Kidney capillary endothelial cell (primary cell): Measurements from ENCODE around the gene NOP56.

Source experiments
- DNase-seq: peaks from one replicate; pipeline ENCODE4 v3.0.0-alpha.2; 2018; ENCODE audit warnings: low spot score

The NOP56 gene

DNA sequence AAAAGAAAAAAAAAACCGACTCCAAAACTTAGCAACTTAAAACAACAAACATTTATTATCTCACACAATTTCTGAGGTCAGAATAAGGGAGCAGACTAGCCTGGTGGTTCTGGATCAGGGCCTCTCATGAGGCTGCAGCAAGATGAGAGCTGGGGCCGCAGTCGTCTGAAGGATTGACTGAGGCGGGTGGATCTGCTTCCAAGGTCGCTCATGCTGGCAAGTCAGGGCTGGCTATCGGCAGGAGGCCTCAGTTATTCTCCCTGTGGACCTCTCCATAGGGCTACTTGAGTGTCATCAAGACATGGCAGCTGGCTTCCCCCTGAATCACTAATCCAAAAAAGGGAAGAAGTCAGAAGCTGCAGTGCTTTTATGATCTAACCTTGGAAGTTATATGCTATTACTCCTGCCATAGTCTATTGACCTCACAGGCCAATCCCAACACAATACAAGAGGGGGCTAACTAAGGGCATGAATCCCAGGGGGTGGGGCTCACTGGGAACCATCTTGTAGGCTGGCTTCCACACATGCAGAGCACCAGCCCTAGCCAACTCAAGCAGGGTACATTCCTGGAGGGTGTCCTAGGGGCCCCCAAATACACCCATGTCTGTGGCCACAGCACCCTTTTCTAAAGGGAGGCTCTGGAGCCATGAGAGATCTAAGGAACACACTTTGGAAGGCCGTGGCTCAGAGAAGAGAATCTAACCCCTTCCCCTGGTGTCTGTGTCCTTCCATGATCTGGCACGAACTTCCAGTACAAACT, 51.5 kb downstream of the NOP56 start:
- DNase-seq = no peak

DNA sequence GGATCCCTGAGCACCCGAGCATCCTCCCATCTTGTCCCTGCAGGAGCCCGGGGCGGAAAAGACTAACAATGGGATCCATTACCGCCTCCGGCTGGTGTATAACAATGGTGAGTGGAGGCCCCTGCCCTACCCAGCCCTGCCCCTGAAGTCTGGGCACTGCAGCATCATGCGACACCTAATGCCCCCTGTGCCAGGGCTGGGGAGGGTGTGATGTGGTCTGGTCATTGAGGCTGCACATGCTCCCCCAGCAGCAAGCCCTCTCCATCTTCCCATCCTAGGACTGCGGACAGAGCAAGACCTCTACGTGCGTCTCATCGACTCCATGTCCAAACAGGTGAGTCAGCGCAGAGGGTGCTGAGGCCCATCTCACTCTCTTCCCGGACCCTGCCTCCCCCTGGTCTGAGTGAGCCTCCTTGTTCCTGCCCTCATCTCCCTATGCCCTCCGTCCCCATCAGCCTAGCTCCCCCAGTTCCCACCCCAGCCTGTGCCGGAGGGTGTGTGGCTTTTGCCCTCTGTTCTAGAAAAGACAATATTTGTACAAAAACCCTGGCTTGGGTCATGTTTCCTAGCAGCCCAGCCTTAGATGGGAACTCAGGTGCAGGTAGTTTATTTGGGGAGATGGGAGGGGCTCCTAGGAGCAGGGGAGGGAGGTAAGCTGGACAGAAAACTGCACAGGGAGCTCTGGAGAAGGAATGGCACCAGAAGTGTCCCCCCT, 53.7 kb downstream of the NOP56 start:
- no peak for DNase-seq

DNA sequence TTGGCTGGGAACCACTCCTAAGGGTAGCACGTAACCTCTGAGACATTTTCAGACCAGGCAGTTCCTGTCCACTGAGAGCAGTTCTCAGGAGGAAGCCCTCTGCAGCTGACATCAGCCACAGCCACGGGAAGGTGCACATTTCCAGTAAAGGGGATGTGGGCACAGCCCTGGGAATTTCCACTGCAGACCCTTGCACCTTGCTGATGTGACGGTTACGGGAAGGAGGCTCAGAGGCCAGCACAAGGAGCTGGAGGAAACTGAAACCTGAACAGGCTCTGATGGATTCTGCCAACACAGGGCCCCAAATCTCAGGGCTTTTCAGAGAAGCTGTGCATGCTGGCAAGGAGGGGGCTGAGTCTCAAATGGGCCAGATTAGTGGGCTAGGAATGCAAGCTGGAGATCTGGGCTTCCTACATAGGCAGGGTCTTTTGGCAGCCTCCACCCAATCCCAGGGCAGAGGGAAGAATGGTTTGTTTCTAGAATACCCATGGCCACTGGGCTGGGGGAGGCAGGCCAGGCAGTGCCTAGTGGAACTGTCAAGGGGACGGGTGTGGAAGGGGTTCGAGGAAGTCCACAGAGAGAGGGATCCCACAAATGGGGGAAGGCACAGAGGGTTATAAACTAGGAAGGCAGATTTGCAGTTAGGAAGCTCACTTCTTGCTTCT, 54.4 kb downstream of the NOP56 start:
- no peak for DNase-seq

DNA sequence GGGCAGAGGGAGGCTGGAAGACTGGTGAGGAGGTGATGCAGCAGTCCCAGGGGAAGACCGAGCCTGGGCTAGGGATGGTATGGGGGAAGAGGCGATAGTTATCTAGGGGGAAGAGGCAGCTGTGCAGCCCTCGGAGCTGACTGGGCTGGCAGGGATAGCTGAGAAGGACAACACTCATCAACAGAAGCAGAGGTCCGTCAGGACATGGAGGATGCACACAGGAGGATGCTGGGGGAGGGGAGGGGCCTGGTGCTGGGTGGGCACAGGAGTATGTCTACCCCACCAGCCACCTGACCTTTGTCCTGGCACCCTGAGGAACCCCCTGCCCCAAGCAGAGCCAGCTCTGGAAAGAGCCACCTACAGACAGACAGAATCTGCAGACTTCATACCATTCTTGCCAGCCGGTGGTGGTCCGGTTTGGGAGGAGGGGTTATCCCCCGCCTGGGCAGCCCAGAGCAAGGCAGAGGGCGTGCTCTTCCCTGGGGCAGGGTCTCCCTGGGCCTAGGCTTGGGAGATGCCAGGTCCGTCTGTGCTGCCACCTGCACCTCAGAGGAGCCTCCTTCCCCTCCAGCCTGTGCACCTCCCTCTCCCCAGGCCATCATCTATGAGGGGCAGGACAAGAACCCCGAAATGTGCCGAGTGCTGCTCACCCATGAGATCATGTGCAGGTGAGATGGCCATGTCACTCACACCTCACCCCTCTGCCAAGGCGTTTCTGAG, 55.1 kb downstream of the NOP56 start:
- no peak for DNase-seq
